ENCODE results near the gene ALOX5AP. TPM values are rescaled to one million over a fixed set of nuclear protein-coding genes. Genes with fewer than 3 reads are reported as not detected.

Gene ALOX5AP
- total and polyA plus RNA-seq, 10 of the 15 experiments (the other 5 are each of a cell fraction or from before 2014, with no cell fraction given): 45.9 to 426 (median 109) TPM

GRCh38 chr13:30804474-30804873, 69.1 kb downstream of the ALOX5AP start:
- H2AFZ ChIP-seq (ENCODE audit: control insufficient read depth, low read depth, low read length): no peak overlapping the region
- intact Hi-C loops (cut with micrococcal nuclease; ENCODE audit: unreplicated experiment): loop anchor here (5.0 kb wide), 2 partner anchors 337 to 672 kb away; partner anchors contain the start of gene HMGB1
- H3K4me1 ChIP-seq (ENCODE audit: control insufficient read depth, insufficient read depth, low read length): no peaks in the 10 kb centered on the region
- TF ChIP-seq GATAD2B (conservative IDR thresholded peaks at IDR 0.05; ENCODE audit: low read depth) (no peak), NR2C1 (IDR thresholded peaks at IDR 0.05) (no peak), CEBPB (IDR thresholded peaks at IDR 0.05; ENCODE audit: borderline replicate concordance in 1 of 2, low read depth in 2 of 2, low read length in 2 of 2) (no peak), POLR2AphosphoS2 (IDR thresholded peaks at IDR 0.05; ENCODE audit: low read depth, low read length) (no peak), RELB (IDR thresholded peaks at IDR 0.05; ENCODE audit: low read depth) (no peak), CHD4 (IDR thresholded peaks at IDR 0.05) (no peak), ESRRA (IDR thresholded peaks at IDR 0.05; ENCODE audit: low read length) (no peak)
- TF ChIP-seq, protein P1, sequence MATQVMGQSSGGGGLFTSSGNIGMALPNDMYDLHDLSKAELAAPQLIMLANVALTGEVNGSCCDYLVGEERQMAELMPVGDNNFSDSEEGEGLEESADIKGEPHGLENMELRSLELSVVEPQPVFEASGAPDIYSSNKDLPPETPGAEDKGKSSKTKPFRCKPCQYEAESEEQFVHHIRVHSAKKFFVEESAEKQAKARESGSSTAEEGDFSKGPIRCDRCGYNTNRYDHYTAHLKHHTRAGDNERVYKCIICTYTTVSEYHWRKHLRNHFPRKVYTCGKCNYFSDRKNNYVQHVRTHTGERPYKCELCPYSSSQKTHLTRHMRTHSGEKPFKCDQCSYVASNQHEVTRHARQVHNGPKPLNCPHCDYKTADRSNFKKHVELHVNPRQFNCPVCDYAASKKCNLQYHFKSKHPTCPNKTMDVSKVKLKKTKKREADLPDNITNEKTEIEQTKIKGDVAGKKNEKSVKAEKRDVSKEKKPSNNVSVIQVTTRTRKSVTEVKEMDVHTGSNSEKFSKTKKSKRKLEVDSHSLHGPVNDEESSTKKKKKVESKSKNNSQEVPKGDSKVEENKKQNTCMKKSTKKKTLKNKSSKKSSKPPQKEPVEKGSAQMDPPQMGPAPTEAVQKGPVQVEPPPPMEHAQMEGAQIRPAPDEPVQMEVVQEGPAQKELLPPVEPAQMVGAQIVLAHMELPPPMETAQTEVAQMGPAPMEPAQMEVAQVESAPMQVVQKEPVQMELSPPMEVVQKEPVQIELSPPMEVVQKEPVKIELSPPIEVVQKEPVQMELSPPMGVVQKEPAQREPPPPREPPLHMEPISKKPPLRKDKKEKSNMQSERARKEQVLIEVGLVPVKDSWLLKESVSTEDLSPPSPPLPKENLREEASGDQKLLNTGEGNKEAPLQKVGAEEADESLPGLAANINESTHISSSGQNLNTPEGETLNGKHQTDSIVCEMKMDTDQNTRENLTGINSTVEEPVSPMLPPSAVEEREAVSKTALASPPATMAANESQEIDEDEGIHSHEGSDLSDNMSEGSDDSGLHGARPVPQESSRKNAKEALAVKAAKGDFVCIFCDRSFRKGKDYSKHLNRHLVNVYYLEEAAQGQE (IDR thresholded peaks at IDR 0.05; ENCODE audit: low read depth, low read length): no peak
- H3K9me3 ChIP-seq (replicated peaks; ENCODE audit: control insufficient read depth, insufficient read depth, low read length): no peaks in the 10 kb centered on the region
- ATAC-seq (no peak), FAIRE-seq (no peak), DNase-seq (ENCODE audit: low read depth, low spot score) (no peak)
- no peaks in the 10 kb centered on the region for H3K36me3 ChIP-seq (ENCODE audit: control insufficient read depth in 2 of 2, insufficient read depth in 2 of 2, low read length in 1 of 2)
- ChIA-PET SMC1A (ENCODE audit: uncharacterized antibody, unreplicated experiment) (interaction anchor here (0.5 to 2.5 kb wide), 8 partner anchors 61 to 342 kb away, joined by 3 to 15 read pairs (median 4); no protein-coding TSS in a partner anchor), POLR2A (interaction anchor here (0.6 to 1.1 kb wide), 4 partner anchors 69 to 317 kb away, joined by 3 to 5 read pairs (median 4); partner anchors contain the start of gene ALOX5AP), CTCF (interaction anchor here (0.7 to 2.7 kb wide), 12 partner anchors 8 to 674 kb away, joined by 3 to 12 read pairs (median 3); no protein-coding TSS in a partner anchor), RAD21 (ENCODE audit: unreplicated experiment) (interaction anchor here (0.6 to 1.7 kb wide), 8 partner anchors 8 to 672 kb away, joined by 3 to 7 read pairs (median 3); no protein-coding TSS in a partner anchor)
- no TSS peak for BruUV-seq (replicated peaks)
- no peak overlapping the region for H3K4me2 ChIP-seq (ENCODE audit: control insufficient read depth, insufficient read depth)
- no peak overlapping the region for H3K4me3 ChIP-seq
- no peak overlapping the region for H3K27ac ChIP-seq (ENCODE audit: control insufficient read depth, insufficient read depth)
- no peaks in the 10 kb centered on the region for H3K79me2 ChIP-seq (ENCODE audit: control insufficient read depth, insufficient read depth, low read length)
- no peak overlapping the region for H3K9ac ChIP-seq (ENCODE audit: control insufficient read depth, insufficient read depth, low read length)
- in situ Hi-C loops (cut with MboI): no loop called here
- WGBS (ENCODE audit: insufficient coverage, insufficient replicate concordance, low lambda C conversion rate, missing lambda C conversion rate): 82% methylated on average over 5 of the region's 5 CpGs
- H4K20me1 ChIP-seq (ENCODE audit: control insufficient read depth, insufficient read depth): no peaks in the 10 kb centered on the region
- H3K27me3 ChIP-seq (replicated peaks in 1 of 2; ENCODE audit: control insufficient read depth in 2 of 2, insufficient read depth in 2 of 2, low read length in 1 of 2): no peaks in the 10 kb centered on the region; a peak in 1 of 4 replicates

All from GM12878 (cell line).